GM21360 (cell line): Measurements from ENCODE around the gene INPP4B.

Experiments used
- ATAC-seq: cut with Tn5 transposase; IDR thresholded peaks from one replicate; pipeline ENCODE4 v1.9.1; 2021; ENCODE audit warnings: mild to moderate bottlenecking, moderate library complexity; ENCODE audit not compliant: unreplicated experiment

INPP4B gene

GRCh38 chr4:142595222-142595871 is 250.8 kb downstream of the INPP4B start:
- no peak for ATAC-seq

- no peak for ATAC-seq
These were observed 260.7 kb downstream of the INPP4B start for GRCh38 chr4:142585411-142585810.

DNA sequence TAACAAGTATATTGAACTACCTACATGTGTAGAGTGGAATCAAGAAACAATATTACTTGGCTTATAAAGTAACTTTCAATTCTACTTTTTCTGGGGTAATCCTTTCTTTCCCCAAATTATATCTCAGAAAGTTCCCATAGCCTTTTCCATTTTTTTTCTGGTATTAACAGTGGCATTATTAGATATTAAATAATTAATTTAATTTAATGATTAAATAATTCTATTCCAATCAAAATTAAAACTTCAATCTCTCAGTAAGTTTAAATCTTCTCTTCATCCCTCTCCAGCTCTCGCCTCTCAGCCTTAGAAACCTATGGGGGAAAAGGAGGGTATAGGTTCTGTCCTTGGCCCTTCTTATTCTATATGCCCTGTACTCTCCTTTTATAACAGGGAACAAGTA is 262.4 kb downstream of the INPP4B start:
- no peak for ATAC-seq

GRCh38 chr4:142582340-142582739 is 263.8 kb downstream of the INPP4B start:
- ATAC-seq: no peak

GRCh38 chr4:142581881-142582280 is 264.2 kb downstream of the INPP4B start:
- no peak for ATAC-seq

GRCh38 chr4:142579443-142579842 is 266.7 kb downstream of the INPP4B start:
- ATAC-seq: no peak

- ATAC-seq: no peak
These were observed 271.8 kb downstream of the INPP4B start for GRCh38 chr4:142574306-142574705.

DNA sequence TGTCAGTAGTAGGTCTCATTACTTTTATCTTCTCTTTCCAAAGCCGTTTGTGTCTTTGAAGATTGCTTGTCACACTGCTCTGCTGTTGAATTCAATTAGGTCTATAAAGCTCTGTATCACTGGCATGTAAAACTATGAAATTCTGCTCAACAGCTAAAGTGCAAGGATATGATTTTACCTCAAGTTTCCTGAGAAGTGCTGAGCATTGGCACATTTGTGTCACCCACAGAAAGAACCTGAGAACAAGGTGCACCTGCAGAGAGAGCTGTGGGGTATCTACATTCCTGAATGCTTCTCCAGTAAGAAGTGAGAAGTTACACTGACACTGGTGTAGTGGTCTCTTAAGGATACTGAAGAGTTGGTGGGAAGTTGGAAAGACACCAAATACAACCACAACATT is 274.0 kb downstream of the INPP4B start:
- ATAC-seq: no peak

GRCh38 chr4:142567620-142568451 is 278.3 kb downstream of the INPP4B start:
- no peak for ATAC-seq

DNA sequence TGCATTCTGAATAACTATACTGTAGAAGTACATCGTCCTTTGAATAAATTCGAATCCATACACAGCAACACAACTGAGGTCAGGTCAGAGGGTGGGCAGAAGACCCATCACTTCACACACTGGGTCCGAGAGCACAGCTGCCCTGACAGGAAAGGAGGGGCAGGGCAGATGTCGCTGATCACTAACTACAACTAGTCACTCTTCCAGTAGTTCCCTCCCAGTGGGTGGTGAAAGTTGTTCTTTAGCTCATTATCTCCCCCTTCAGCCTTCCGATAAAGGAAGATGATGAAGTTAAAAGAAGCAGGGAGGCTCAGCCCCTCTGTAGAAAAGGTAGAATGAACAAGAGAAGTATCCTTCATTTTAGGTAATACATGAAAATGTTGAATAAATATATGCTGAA is 278.9 kb downstream of the INPP4B start:
- no peak for ATAC-seq

- no peak for ATAC-seq
These were observed 279.3 kb downstream of the INPP4B start for GRCh38 chr4:142566777-142567176.

- no peak for ATAC-seq
These were observed 279.9 kb downstream of the INPP4B start for GRCh38 chr4:142566243-142566642.

DNA sequence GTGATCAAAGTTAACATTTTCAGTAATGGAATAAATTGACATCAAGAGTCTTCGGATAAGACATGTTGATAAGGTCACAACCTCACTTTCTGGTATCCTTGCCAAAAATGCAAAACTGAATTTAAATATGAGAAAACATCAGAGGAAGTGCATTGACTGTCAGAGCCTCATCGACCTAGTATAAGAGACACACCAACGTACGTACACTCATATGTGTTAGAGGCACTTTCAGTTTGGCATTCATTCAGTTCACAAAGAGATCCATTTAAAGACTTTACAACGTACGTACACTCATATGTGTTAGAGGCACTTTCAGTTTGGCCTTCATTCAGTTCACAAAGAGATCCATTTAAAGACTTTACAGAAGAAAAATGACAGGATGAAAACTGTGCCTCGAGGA is 280.3 kb downstream of the INPP4B start:
- no peak for ATAC-seq

DNA sequence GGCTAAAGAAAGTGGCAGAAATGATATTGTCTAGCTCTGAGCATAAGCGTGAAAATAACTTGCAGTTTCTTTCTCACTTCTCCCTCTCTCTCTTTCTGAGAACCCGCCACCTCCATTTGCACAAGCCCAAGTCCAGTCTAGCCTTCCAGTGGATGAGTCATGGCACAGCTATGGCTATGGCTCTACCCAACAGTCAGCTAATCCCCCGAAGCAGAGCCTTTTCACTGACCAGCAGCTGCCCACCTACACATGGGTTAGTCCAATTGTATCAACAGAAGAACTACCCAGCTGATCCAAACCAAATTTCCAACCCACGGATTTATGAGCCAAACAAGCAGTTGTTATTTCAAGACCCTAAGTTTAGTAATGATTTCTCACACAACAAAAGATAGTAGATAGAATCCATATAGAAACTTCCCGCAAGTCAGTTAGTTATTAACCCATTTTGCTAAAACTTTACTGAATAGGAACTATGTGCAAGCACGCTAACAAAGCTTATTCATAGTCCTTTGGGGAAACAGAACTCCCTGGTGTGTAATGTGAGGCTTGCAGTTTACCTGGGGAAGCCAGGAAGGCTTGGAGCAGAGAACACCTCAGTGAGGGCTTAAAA is 282.3 kb downstream of the INPP4B start:
- no peak for ATAC-seq

DNA sequence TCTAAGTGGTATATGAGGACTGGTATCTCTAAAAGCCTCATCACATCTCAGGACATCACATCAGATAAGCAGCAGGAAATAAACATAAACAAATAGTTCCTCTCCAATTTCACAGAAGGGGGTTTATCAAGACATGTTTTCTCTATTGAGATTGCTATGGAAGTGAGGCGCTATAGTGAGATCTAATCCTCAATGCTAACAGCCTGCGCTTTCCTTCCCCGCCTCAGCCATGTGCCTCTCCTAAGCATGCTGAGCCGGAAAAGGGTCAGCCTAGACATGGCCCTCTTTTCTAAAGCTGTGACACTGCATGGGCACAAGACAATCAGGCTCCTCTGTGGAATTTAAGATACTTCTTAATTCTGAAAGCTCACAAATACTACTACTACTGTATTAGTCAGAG is 286.1 kb downstream of the INPP4B start:
- ATAC-seq: no peak

- ATAC-seq: no peak
These were observed 287.2 kb downstream of the INPP4B start for GRCh38 chr4:142558851-142559250.

- ATAC-seq: no peak
These were observed 288.8 kb downstream of the INPP4B start for GRCh38 chr4:142557239-142557801.

DNA sequence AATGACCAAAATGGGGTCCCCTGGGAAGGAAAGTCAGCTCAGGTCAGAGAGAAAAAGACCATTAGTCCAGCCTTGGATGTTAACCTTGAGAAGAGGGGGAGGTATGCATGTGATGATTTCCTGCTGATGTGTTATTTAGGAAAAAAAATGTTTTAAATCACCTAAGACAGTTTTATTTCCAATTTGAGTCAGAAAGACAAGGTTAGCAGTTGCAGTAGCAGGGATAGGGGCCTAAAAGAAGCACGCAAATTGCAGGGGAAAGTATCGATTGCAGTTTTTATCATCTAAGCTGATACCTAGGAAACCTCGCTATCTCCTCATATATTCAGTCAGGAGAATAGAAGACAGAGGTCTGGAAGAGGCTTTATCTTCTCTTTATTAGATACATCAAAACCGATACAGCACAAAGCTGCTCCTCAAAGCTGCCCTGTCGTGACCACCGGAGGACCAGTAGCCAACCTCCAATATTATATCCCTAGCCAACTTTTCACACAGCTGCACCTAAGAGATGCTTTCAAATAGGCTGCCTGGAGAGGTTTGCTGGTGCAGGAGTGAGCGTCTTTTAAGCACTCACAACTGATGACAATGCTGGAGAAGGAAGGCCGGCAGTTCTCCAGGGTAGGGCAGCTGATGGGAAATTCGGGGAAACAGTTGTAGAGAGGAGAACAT is 289.4 kb downstream of the INPP4B start:
- no peak for ATAC-seq

- no peak for ATAC-seq
These were observed 290.1 kb downstream of the INPP4B start for GRCh38 chr4:142556048-142556447.

DNA sequence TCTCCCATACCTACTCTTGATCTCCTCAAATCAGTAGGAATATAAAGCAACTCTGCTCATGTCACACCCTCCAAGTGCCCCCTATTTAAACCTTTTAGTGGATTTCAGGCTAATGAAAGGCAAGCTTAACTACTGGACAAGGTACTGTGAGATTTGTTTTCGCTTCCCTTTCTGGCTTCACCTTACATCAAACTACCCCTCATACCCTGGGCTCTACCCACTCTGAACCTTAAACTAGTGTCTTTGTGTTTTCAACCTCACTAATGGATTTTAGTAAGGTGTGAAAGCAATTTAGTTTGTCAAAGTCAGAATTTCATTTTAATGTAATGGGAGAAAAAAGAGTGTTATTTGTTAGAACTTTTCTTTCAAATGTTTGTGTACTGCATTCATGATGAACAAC is 291.7 kb downstream of the INPP4B start:
- no peak for ATAC-seq
